Renal cortical epithelial cell (primary cell): ENCODE measurements around the gene RNF180. TPM values are rescaled to one million over a fixed set of nuclear protein-coding genes. Genes with fewer than 3 reads are reported as not detected.
"Not testable (repeated sequence)": the region's sequence is repeated elsewhere in the genome, so short reads cannot be mapped to it uniquely, and the experiment has no call there.

Experiments used
- DNase-seq: peaks from one replicate; pipeline ENCODE4 v3.0.0-alpha.2; 2011; ENCODE audit warnings: low read depth
- total RNA-seq: library from RNA; depleted of rRNA; stranded (reverse); fragments of >200 nt; gene quantifications from 2 replicates; pipeline ENCODE4 v1.2.3, GENCODE V29; 2014

Gene RNF180
- total RNA-seq, 1 donor from 2014 or later: 35.2 TPM

DNA sequence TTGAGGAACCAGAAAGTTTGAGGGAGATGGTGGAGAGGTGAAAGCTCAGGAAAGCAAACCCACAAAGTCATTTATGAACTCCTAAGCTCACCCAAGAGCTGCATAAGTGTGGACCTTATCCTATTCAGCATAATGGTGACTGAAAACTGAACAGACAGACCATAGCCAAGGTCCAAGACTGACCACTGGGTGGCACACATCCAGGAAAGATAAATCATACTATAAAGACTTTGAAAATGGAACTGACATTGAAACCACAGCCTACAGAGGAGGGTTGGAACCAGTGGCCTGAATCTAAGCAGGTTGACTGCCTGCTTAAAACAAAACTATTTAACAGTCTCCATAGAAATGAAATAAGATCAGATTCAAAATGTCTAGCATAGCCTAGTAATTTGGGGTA is 219.1 kb downstream of the RNF180 start:
- peak; percentile 75 for DNase-seq

DNA sequence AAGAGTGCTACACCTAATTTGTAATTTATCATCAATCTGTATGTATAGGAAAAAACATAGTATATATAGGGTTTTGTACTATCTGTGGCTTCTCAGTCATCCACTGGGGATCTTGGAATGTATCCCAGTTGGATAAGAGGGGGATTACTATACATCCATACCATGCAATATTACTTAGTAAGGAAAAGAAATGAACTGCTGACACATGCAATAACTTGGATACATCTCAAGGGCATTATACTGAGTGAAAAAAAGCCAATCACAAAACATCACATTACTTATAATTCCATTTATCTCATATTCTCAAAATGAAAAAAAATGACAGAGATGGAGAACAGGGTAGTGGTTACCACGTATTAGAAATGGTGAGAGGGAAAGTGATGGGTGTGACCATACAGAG is 231.9 kb downstream of the RNF180 start:
- no peak for DNase-seq

DNA sequence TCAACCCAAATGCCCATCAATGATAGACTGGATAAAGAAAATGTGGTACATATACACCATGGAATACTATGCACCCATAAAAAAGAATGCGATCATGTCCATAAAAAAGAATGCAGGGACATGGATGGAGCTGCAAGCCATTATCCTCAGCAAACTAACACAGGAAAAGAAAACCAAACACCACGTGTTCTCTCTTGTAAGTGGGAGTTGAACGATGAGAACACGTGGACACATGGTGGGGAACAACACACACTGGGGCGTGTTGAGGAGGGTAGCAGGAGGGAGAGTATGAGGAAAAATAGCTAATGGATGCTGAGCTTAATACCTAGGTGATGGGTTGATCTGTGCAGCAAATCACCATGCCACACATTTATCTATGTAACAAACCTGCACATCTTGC is 233.1 kb downstream of the RNF180 start:
- not testable (repeated sequence) for DNase-seq

DNA sequence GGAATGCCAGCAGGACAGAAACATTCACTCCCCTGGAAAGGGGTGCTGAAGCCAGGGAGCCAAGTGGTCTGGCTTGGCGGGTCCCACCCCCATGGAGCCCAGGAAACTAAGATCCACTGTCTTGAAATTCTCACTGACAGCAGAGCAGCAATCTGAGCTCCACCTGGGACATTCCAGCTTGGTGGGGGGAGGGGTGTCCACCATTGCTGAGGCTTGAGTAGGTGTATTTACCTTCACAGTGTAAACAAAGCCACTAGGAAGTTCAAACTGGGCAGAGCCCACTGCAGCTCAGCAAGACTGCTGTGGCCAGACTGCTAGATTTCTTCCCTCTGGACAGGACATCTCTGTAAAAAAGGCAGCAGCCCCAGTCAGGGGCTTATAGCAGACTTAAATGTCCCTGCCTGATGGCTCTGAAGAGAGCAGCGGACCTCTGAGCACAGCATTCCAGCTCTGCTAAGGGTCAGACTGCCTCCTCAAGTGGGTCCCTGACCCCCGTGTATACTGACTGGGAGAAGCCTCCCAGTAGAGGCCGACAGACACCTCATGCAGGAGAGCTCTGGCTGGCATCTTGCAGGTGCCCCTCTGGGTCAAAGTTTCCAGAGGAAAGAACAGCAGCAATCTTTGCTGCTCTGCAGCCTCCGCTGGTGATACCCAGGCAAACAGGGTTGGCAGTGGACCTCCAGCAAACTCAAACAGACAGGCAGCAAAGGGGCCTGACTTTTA is 241.6 kb downstream of the RNF180 start:
- DNase-seq: not testable (repeated sequence)

DNA sequence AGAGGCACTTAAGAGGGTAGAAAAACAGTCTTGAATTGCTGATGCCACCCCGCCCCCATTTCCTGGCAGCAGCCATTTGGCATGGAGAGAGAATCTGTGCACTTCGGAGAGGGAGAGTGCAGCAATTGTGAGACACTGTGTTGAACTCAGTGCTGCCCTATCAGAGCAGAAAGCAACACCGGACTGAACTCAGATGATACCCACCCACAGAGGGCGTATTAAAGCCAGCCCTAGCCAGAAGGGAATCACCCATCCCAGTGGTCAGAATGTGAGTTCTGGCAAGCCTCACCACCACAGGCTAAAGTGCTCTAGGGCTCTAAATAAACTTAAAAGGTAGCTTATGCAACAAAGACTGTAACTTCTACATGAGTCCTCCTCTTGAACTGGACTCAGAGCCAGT is 251.7 kb downstream of the RNF180 start:
- DNase-seq: no peak

GRCh38 chr5:64418013-64418412 is 252.4 kb downstream of the RNF180 start:
- no peak for DNase-seq

Other genes with a start within 250 kb of the RNF180 start
- gene HTR1A, start 203.4 kb upstream of the RNF180 start, total RNA-seq: 0.35 TPM in 1 of 2 replicates, not detected in the other